NCI-H524 (cell line): Measurements from ENCODE around the gene FRMPD2.
"Not testable (repeated sequence)": the region's sequence is repeated elsewhere in the genome, so short reads cannot be mapped to it uniquely, and the experiment has no call there.

ENCODE experiments used
- DNase-seq, 2 experiments: peaks; one replicate each; lab custom pipeline; 2025; lab: John Stamatoyannopoulos, UW

Gene FRMPD2

DNA sequence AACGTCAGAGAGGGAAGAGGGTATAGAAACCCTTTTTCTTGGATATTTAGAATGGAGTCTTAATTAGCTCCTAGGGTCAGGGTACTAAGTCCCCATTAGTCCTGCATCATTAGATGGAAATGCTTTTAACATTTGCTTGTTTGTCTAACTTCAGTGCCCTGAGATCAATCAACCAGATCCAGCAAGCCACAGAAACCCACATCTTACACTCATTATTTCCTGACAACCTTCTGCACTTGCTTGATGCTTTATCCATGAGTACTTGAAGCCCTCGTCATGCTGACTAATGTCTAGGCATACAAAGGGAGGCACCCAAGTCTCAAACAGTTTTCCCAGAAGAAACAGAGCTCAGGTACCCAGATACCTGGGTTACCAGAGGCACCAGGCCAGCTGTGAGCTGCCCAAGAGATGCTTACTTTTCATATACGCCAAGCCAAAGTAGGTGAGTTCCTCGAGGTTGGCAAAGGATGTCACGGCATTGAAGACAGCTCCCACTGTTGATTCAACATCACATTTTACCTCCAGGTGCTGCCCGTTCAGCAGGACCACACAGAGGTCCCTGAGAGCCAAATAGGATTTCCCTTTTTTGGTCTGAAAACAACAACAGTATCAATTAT is 42.7 kb downstream of the FRMPD2 start:
- no peak for DNase-seq

DNA sequence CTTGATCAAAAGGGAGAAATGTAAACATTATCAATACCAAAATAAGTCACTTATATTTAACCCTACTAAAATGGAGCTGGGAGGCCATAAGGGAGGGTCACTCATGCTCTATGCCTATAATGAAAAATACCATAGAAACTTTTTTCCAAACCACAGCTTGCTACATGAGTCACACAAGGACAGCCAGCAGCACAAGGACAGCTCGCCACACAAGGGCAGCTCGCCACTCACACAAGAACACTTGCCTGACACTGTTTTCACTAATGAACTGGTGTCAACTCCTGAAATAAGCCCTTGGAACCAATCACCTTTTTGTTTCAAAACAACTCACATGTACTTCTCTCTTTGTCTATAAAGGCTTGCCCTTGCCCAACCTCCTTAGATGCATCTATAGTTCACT is 43.3 kb downstream of the FRMPD2 start:
- DNase-seq: no peak

DNA sequence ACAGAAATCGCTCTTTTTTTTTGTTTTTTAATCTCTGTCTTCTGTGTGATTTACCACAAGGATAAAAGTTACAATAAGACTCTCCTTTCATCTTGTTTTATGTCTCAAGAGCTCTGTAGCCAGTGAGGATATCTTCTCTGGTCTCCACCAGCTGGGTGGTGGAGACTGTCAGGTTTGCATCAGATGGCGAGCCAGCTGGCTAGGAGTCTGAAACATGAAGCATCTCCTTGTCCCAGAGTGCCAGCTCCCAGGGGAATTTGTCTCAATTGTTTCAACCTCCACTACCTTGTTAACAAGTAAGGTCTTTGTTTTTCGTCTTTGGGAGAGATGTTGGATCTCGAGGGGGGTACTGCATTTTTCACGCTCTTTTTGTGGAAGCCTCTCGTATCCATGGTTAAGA is 47.3 kb downstream of the FRMPD2 start:
- peak; percentile 68 to 93 for DNase-seq

DNA sequence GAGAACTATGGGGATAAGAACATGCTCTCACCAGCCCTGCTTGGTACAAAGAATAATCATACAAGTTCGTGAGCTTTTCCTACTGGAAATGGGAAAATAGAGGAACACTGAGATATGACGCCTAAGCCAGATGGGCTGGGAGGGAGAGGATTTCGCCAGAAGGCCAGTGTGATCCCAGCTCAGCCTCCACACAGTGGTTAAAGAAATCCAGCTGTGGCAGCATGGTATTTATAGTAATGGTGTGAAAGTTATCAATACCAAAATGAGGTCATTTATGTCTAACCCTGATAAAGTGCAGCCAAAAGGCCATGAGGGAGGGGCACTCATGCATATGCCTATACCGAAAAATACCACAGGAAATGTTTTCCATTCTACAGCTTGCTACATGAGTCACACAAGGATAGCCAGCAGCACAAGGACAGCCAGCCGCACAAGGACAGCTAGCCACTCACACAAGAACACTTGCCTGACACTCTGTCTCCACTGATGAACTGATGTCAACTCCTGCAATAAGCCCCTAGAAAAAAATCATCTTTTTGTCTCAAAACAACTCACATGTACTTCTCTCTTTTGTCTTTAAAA is 49.4 kb downstream of the FRMPD2 start:
- DNase-seq: no peak

DNA sequence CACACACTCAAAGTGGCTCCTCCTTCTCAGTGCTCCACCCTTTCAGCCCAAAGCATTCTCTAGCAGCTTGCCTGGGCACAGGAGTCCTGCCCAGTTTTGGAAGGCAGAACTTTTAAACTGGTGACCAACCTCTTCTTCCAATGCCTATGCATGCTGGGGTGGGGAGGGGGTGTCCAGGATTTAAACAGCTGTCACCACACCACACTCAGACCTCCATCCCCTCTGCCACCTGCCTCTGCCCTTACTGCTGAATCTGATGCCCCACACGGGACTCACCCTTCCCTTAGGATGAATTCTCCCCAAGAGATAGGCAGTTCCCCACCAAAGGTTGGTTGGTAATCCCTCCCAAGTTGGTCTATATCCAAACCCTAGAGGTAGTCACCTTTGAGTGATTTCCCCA is 50.2 kb downstream of the FRMPD2 start:
- no peak for DNase-seq

DNA sequence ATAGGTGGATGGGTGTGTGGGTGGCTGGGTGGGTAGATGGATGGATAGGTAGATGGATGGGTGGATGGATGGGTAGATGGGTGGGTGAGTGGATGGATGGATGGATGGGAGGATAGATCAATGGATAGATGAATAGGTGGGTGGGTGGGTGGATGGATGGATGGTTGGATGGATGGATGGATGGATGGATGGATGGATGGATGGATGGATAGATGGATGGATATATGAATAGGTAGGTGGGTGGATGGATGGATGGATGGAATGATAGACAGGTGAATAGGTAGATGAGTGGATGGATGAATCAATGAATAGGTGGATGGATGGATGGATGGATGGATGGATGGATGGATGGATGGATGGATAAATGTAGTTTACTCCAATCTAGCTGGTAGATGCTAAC is 52.7 kb downstream of the FRMPD2 start:
- DNase-seq: no peak

DNA sequence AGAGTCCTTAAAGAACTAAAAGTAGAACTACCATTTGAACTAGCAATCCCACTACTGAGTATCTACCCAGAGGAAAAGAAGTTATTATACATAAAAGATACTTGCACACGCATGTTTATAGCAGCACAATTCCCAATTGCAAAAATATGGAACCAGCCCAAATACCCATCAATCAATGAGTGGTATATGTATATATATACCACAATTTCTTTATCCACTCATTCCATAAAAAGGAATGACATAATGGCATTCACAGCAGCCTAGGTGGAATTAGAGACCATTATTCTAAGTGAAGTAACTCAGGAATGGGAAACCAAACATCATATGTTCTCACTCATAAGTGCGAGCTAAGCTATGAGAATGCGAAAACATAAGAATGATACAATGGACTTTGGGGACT is 53.5 kb downstream of the FRMPD2 start:
- DNase-seq: not testable (repeated sequence)

DNA sequence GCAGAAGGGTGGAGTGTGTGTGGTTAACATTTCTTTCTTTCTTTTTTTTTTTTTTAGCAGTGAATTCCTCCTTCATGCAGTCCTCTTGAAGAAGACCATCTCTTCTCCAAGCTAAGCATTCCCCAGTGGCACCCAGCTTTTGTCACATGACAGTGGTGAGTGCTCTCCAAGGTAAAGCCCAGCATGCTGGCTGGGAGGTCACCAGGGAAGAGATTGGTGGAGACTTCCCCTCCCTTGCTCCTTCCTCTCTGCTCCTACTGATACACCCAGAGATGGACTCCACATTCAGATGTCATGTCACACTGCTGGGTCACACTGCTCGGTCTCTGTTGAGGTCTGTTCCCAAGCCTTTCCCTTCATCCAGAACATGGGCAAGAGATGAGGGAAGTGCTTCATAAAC is 55.3 kb downstream of the FRMPD2 start:
- no peak for DNase-seq

DNA sequence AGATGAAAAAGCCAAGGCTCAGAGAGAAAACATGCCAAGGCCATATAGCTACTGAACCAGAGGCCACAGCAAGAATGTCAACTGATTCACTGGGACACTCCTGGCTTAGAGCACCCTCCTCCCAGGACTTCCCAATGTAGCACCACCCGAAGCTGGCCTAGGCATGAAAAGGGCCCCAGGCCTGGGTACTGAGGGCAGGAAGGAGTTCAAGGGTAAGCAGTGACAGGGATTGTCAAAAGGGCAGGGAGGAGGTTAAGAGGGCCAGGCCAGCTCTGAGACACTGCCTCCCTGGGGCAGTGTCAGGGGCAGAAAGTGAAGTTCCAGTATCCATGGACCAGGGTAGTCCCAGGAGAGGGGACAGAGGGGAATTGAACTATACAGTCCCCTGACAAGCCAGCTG is 57.8 kb downstream of the FRMPD2 start:
- no peak for DNase-seq

DNA sequence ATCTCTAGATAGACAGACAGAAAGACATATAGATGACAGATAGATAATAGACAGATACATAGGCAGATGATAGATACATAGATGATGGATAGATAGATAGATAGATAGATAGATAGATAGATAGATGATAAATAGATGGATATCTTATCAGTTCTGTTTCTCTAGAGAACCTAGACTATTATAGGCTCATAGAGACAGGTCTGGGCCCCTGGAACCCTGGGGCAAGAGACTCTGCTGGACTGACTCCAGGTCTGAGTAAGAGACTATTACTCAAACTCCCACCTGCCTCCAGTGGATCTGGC is 58.3 kb downstream of the FRMPD2 start:
- no peak for DNase-seq

DNA sequence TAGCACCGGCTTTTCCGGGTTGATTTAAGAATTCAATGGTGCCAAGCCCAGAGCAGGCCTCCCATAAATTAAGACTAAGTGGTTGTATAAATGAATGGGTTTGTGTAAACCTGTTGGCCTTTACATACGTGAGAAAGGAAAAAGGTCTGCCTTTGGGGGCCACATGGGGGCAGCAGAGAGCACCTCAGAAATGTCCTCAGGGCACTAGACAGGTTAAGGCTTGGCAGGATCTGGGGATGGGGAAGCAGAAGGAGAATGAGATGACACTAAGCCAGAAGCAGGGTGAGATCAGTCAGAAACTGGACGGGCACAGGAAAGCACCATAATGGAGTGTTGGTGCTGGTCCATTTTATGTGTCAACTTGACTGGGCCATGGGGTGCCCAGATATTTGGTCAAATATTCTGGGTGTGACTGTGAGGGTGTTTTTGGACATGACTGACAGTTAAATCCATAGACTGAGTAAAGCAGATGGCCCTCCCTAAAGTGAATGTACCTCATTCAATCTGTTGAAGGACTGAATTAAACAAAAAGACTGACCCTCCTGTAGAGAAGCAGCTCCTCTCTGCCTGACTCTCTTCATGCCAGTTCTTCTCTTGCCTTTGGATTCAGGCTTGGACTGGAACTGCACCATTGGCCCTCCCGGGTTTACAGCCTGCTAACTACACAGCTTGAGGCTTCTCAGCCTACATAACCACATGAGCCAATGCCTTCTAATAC is 58.9 kb downstream of the FRMPD2 start:
- peak; percentile 7 to 48 for DNase-seq

DNA sequence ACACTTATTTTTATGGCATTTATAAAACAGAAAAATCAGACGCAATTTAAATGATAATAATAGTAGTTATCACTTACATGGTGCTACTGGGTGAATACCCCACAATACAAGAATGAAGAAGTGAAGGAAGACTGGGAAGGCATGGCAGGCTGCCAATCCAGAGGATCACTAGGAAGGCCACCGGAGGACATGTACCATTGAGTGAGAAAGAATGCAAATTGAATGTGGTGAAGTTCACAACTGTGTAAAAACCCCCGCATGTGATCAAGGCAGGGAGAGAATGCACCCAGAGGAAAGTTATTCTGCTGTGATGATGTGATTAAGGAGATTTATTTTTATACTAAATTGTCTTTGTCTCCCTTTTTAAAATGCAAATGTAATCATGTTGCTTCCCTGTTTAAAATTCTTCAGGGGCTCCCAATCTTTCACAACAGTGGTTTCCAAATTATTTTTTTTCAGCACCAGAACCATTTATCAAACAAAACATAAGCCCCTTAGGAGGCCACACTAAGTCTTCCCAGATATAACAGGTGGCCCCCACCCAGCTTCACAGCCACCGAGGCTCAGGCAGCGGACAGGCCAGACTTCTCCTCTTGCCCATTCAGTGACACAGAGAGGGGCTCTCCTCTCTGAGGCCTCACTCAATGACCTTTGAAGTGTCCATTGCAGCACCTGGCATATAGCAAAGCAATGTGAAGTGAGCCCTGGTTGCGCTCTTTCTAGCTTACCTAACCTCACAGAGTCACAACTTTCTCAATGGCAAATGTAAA is 59.6 kb downstream of the FRMPD2 start:
- DNase-seq: no peak

DNA sequence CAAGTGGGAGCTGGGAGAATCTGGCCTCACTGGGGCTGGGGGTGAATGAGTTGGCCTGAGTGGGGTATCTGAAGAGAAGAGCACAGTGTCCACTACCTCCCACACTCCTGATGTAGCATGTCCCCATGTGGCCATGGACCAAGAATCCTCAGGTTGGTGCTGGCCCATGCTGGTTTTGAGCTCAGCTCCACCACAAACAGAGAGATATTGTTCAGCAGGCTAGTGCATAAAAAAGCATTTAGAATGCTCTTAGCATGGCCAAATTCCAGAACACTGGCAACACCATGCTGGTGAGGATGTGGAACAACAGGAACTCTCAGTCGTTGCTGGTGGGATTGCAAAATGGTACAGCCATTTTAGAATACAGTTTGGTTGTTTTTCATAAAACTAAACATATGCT is 61.4 kb downstream of the FRMPD2 start:
- no peak for DNase-seq

DNA sequence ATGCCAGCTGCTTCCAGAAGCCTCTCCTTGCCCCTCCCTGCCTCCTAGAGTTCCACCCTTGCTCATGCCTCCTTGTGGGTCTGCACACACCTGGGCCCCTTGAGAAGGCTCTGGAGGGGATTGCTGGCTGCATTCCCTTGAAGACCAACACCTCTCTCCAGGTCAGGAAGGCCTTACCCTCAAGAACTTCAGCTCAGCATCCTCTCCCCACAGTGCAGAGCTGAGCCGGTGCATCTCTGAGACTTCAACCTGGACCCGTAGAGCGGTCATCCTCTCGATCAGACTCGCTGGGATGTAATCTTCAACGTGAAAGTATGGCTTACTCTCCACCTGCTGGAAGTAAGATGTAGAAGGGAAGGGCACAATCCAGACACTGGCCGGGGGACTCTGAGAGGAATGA is 62.7 kb downstream of the FRMPD2 start:
- DNase-seq: no peak

DNA sequence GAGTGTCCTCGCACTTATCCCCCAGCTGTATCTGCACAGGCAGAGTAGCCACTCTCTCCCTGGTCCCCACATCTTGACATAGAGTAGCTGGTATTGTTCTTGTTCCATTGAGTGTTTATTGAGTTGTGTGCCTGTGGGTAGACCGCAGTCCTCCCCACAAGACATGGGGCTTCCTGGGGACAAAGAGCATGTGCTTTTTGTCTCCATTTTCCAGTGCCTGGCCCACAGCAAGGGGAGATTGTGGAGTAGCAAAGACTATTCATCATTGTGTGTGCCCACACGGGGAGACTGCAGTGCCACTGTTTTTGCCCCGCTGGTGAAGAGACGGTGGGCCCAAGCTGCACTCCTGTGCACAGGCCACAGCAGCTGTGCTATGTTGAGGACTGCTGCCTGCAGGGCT is 63.5 kb downstream of the FRMPD2 start:
- DNase-seq: no peak

DNA sequence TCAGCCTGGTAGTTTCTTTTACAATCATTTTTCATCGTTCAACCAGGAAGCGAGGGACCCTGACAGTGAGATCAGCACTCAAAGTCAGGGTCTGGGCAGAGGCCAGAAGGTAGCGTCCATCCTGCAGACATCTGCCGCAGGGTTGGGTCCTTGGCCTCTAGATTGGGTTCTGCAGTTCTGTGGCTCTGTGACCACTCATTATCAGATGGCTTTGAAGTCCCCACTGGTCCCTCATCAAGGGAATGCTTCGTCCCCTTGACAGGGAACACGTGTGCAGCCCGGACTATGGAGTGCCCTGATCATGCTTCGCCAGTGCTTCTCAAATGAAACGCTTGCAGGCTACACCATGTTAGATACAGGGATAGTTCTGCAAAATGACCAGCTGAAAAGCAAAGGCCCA is 64.1 kb downstream of the FRMPD2 start:
- DNase-seq: no peak

DNA sequence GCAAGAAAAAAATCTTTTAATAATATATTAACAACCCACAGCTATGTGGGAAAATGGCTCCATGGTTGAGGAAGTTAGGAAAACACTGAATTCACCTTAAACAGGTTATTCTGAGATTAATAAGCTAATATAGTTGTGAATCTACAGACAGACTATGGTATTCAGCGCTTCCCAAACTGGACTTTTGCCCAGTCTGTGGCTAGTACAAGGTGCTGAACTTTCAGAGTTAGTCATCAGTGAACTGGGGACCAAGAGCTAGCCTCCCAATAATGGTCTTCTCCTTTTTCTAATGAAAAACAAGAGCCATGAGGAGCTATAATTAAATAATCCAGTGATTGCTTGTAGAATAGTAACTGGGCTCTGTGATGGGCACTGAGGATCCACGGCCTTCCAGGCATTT is 65.3 kb downstream of the FRMPD2 start:
- no peak for DNase-seq

DNA sequence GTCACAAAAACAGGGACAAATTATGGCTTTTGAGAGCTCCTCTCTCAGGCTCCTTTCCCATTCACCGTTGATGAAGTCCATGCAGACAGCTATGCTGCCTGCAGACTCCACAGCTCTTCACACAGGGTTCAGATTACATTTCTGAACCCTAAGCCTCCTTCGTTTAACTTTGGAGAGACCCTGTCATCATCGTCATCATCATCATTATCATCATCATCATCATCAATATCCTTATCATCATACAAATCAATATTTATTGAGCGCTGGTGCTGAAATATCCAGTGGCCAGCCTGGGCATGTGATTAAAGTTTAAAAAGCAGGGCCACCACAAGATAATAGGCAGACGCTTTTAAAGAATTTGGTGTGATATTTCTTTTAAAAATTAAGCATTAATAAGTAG is 66.6 kb downstream of the FRMPD2 start:
- DNase-seq: no peak

DNA sequence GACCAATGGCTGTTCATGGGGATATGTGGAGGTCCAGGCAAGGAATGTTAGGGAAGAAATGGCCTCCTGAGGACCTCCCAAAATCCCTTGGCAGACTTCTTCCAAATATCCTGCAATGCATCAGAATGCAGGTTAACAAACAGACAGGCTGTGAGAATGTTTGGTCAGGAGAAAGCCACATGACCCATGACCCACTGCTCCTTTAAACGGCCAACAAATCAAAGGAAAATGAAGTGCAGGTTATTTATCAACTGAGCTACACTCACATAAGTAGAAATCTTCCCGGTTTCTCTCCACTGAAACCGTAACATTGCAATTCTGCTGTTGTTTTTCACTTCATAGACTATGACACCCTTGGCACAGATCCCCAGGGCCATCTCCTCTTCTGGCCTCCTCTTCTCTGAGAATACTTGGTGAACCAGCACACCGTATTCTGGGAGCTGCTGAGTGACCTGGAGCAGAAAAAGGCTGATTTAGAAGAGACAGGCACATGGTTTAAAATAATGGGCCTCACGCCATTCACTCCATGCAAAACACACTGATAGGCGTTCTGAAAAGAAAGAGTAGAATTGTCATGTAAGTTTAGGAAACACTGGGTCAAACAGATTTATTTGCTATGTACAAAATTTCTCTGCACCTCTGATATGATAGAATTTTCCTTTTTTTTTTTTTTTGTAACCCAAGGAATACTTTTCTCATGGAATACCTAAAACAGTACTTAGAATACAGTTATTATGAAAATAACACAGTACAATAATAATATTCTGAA is 67.8 kb downstream of the FRMPD2 start:
- no peak for DNase-seq

DNA sequence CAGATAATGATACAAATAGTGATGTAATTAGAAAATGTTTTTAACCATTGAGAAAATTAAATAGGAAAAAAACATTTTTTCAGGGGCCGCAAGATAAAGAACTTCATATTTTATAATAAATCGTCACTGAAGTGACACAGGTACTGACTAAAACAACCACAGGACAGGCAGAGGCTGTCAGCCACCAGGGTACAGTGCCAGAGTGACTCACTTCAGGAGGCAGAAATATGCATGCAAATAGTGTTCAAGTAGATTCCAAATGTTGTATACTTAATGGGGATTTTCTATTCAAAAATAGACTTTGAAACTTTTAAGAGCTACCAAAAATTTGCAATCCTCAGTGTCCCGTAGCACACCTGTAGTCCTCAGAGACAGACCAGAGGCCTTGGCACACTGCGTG is 68.6 kb downstream of the FRMPD2 start:
- DNase-seq: no peak

DNA sequence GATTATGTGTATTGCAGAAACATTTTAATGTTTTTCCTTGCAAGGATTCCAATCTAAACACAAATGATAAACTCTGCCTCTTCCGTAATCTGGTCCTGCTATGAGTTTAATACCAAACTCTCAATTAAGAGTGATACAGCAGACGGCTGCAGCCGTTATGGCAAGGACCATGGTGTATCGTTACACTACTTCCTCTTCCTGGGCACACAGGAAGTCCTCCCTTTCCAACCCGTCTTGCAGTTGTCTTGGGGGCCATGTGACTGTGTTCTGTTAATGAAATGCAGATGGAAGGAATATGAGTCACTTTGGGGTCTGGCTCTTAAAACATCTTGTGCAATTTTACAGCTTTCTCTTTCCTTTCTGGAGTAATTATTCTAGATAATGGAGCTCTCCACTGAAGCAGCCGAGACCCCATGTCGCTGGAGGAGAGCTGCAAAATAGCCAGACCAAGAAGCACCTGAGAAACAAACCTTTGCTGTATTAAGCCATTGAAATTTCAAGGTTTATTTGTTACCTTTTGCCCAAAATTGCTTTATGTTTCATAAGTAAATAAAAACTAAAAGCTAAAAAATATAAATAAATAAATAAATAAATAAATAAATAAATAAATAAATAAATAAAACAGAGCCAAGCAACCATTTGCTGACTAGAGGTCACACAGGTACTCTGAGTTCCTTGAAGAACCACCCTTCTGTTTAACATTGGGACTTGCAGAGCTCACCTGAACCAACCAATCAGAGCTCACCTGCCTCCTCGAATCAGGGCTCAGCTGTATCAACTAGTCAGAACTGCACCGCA is 74.7 kb downstream of the FRMPD2 start:
- no peak for DNase-seq
